ENCODE results near the gene TP63.

GRCh38 chr3:189899186-189899585, 268.0 kb downstream of the TP63 start:
- TF ChIP-seq CTCF (IDR thresholded peaks at IDR 0.05; ENCODE audit: low read length) (no peak), EZH2 (IDR thresholded peaks at IDR 0.05; ENCODE audit: borderline replicate concordance, low read length) (no peak)
